GM23338 (cell line): ENCODE measurements around the gene REPS1. TPM values are rescaled to one million over a fixed set of nuclear protein-coding genes. Genes with fewer than 3 reads are reported as not detected.

Experiments
- ATAC-seq: fragments of 200-7000 bp; cut with Tn5 transposase; 3 replicates; pipeline ENCODE4 v1.9.1; 2020
- DNase-seq: peaks from one replicate; pipeline ENCODE4 v3.0.0-alpha.2; 2015; ENCODE audit warnings: low spot score
- H2AFZ ChIP-seq: fragments of 200-600 bp; sonication (generic); 2 replicates; pipeline ENCODE4 v1.8.0; 2016; ENCODE audit warnings: antibody characterized with exemption, mild to moderate bottlenecking, moderate library complexity
- H3F3A ChIP-seq: fragments of 200-600 bp; sonication (generic); replicated peaks from 2 replicates; pipeline ENCODE4 v1.8.0; 2017; ENCODE audit warnings: antibody characterized with exemption, mixed run types, low read depth
- H3K27ac ChIP-seq: fragments of 200-600 bp; sonication (generic); 2 replicates; pipeline ENCODE4 v1.6.1; 2016; ENCODE audit warnings: low read depth
- H3K27me3 ChIP-seq: fragments of 200-600 bp; sonication (generic); 2 replicates; pipeline ENCODE4 v1.8.0; 2016; ENCODE audit warnings: mild to moderate bottlenecking, mixed run types, moderate library complexity; ENCODE audit not compliant: insufficient read depth
- H3K36me3 ChIP-seq: fragments of 200-600 bp; sonication (generic); 2 replicates; pipeline ENCODE4 v1.8.0; 2016; ENCODE audit warnings: mild to moderate bottlenecking; ENCODE audit not compliant: insufficient read depth
- H3K4me1 ChIP-seq: fragments of 200-600 bp; sonication (generic); 2 replicates; pipeline ENCODE4 v1.8.0; 2016; ENCODE audit warnings: mild to moderate bottlenecking, moderate library complexity; ENCODE audit not compliant: insufficient read depth
- H3K4me2 ChIP-seq: fragments of 200-600 bp; sonication (generic); 2 replicates; pipeline ENCODE4 v1.7.1; 2017; ENCODE audit warnings: mixed run types
- H3K4me3 ChIP-seq: fragments of 200-600 bp; sonication (generic); 2 replicates; pipeline ENCODE4 v1.6.1; 2016; ENCODE audit warnings: mixed run types
- H3K79me2 ChIP-seq: fragments of 200-600 bp; sonication (generic); replicated peaks from 2 replicates; pipeline ENCODE4 v1.8.0; 2017; ENCODE audit warnings: mild to moderate bottlenecking; ENCODE audit not compliant: insufficient read depth
- H3K9me2 ChIP-seq: fragments of 200-600 bp; sonication (generic); 2 replicates; pipeline ENCODE4 v1.8.0; 2017; ENCODE audit not compliant: insufficient read depth
- H4K20me1 ChIP-seq: fragments of 200-600 bp; sonication (generic); replicated peaks from 2 replicates; pipeline ENCODE4 v1.8.0; 2017; ENCODE audit warnings: mild to moderate bottlenecking; ENCODE audit not compliant: insufficient read depth
- H3K27ac Mint-ChIP-seq: 2 replicates; pipeline ENCODE4 v1.8.0; 2020; ENCODE audit warnings: inconsistent platforms, mild to moderate bottlenecking, moderate library complexity, mixed read lengths
- H3K27me3 Mint-ChIP-seq: 3 replicates; pipeline ENCODE4 v1.8.0; 2022; ENCODE audit warnings: low read depth, mild to moderate bottlenecking, moderate library complexity, mixed read lengths, inconsistent platforms; ENCODE audit not compliant: insufficient read depth, poor library complexity
- H3K36me3 Mint-ChIP-seq: 3 replicates; pipeline ENCODE4 v1.8.0; 2021; ENCODE audit warnings: low read depth, mild to moderate bottlenecking, inconsistent platforms, moderate library complexity, mixed read lengths
- H3K4me1 Mint-ChIP-seq: 3 replicates; pipeline ENCODE4 v1.8.0; 2020; ENCODE audit warnings: mild to moderate bottlenecking, inconsistent platforms, mixed read lengths
- H3K4me3 Mint-ChIP-seq: 3 replicates; pipeline ENCODE4 v1.8.0; 2021; ENCODE audit warnings: moderate library complexity, mild to moderate bottlenecking, inconsistent platforms, mixed read lengths
- H3K9me3 Mint-ChIP-seq: 3 replicates; pipeline ENCODE4 v1.8.0; 2020; ENCODE audit warnings: moderate library complexity, mild to moderate bottlenecking, inconsistent platforms, mixed read lengths
- CREB1 ChIP-seq: fragments of 250-450 bp; sonication (Bioruptor Pico); IDR thresholded peaks from 2 replicates; pipeline ENCODE4 v1.5.0; 2020; ENCODE audit warnings: low read depth, mild to moderate bottlenecking, moderate library complexity
- EZH2 ChIP-seq: fragments of 200-600 bp; sonication (generic); IDR thresholded peaks from one replicate; pipeline ENCODE4 v1.8.0; 2017; ENCODE audit warnings: antibody characterized with exemption, mild to moderate bottlenecking, low read depth; ENCODE audit not compliant: unreplicated experiment
- NANOG ChIP-seq: IDR thresholded peaks from 2 replicates; pipeline ENCODE4 v1.6.1; 2016; ENCODE audit warnings: antibody characterized with exemption, borderline replicate concordance
- ZNF331 ChIP-seq: fragments of 250-450 bp; sonication (Bioruptor Pico); IDR thresholded peaks from 2 replicates; pipeline ENCODE4 v1.5.0; 2020; ENCODE audit warnings: low read depth, mild to moderate bottlenecking, moderate library complexity
- polyA plus RNA-seq: library from polyadenylated mRNA; unstranded; fragments of >200 nt; fragmentation: Nextera tagmentation; extraction: Ambion mirVana; gene quantifications from 2 replicates; pipeline ENCODE4 v1.2.1, GENCODE V29; 2016
- total RNA-seq: library from RNA; depleted of rRNA; stranded (reverse); fragments of >200 nt; shearing (Covaris generic); gene quantifications from 2 replicates; pipeline ENCODE4 v1.2.3, GENCODE V29; 2014
- TF ChIP-seq, protein P1 (sequence below): IDR thresholded peaks from 2 replicates; pipeline ENCODE4 v1.6.1; 2016; ENCODE audit warnings: antibody characterized with exemption
- TF ChIP-seq, protein P2 (sequence below): fragments of 250-450 bp; sonication (Bioruptor Pico); IDR thresholded peaks from 2 replicates; pipeline ENCODE4 v1.5.0; 2020; ENCODE audit warnings: mild to moderate bottlenecking, moderate library complexity

Gene REPS1
- total and polyA plus RNA-seq, 2 experiments from 2014 or later, result 46.0 to 65.7 TPM

DNA sequence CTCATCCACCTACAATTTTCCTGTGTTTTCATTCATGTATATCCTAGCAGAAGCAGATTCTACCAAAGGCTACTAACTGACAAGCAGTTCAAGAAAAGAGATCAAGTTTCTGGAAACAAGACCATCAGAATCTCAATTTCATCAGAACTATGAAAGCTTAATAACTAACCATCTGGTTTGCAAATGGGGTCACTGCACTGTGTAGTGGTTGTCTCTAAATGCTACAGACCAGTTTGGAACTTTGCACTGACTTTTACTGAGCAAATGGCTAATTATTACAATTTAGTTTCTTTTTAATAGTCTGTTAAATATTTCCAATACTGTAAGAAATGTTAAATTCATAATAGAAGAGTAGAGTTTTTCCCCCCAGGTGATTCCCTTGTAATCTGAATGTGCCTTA, 64.5 kb downstream of the REPS1 start:
- H3K9me3 Mint-ChIP-seq, result no peaks in the 10 kb centered on the region
- Histone ChIP-seq H3K27ac (no peak overlapping the region), H3F3A (no peaks in the 10 kb centered on the region), H2AFZ (no peak overlapping the region), H4K20me1 (no peaks in the 10 kb centered on the region), H3K4me3 (no peak overlapping the region), H3K9me2 (no peaks in the 10 kb centered on the region), H3K79me2 (no peaks in the 10 kb centered on the region), H3K27me3 (no peaks in the 10 kb centered on the region), H3K4me2 (no peak overlapping the region), H3K4me1 (peaks cover 7% of the 10 kb centered on the region), H3K36me3 (no peaks in the 10 kb centered on the region)
- ATAC-seq (no peak), DNase-seq (no peak)
- H3K27ac Mint-ChIP-seq, result no peak overlapping the region
- no peak overlapping the region for H3K4me3 Mint-ChIP-seq
- no peak for TF ChIP-seq NANOG
- TF ChIP-seq, protein P1, sequence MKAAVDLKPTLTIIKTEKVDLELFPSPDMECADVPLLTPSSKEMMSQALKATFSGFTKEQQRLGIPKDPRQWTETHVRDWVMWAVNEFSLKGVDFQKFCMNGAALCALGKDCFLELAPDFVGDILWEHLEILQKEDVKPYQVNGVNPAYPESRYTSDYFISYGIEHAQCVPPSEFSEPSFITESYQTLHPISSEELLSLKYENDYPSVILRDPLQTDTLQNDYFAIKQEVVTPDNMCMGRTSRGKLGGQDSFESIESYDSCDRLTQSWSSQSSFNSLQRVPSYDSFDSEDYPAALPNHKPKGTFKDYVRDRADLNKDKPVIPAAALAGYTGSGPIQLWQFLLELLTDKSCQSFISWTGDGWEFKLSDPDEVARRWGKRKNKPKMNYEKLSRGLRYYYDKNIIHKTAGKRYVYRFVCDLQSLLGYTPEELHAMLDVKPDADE, result no peak
- no peak for TF ChIP-seq EZH2
- TF ChIP-seq ZNF331, result no peak
- TF ChIP-seq, protein P2, sequence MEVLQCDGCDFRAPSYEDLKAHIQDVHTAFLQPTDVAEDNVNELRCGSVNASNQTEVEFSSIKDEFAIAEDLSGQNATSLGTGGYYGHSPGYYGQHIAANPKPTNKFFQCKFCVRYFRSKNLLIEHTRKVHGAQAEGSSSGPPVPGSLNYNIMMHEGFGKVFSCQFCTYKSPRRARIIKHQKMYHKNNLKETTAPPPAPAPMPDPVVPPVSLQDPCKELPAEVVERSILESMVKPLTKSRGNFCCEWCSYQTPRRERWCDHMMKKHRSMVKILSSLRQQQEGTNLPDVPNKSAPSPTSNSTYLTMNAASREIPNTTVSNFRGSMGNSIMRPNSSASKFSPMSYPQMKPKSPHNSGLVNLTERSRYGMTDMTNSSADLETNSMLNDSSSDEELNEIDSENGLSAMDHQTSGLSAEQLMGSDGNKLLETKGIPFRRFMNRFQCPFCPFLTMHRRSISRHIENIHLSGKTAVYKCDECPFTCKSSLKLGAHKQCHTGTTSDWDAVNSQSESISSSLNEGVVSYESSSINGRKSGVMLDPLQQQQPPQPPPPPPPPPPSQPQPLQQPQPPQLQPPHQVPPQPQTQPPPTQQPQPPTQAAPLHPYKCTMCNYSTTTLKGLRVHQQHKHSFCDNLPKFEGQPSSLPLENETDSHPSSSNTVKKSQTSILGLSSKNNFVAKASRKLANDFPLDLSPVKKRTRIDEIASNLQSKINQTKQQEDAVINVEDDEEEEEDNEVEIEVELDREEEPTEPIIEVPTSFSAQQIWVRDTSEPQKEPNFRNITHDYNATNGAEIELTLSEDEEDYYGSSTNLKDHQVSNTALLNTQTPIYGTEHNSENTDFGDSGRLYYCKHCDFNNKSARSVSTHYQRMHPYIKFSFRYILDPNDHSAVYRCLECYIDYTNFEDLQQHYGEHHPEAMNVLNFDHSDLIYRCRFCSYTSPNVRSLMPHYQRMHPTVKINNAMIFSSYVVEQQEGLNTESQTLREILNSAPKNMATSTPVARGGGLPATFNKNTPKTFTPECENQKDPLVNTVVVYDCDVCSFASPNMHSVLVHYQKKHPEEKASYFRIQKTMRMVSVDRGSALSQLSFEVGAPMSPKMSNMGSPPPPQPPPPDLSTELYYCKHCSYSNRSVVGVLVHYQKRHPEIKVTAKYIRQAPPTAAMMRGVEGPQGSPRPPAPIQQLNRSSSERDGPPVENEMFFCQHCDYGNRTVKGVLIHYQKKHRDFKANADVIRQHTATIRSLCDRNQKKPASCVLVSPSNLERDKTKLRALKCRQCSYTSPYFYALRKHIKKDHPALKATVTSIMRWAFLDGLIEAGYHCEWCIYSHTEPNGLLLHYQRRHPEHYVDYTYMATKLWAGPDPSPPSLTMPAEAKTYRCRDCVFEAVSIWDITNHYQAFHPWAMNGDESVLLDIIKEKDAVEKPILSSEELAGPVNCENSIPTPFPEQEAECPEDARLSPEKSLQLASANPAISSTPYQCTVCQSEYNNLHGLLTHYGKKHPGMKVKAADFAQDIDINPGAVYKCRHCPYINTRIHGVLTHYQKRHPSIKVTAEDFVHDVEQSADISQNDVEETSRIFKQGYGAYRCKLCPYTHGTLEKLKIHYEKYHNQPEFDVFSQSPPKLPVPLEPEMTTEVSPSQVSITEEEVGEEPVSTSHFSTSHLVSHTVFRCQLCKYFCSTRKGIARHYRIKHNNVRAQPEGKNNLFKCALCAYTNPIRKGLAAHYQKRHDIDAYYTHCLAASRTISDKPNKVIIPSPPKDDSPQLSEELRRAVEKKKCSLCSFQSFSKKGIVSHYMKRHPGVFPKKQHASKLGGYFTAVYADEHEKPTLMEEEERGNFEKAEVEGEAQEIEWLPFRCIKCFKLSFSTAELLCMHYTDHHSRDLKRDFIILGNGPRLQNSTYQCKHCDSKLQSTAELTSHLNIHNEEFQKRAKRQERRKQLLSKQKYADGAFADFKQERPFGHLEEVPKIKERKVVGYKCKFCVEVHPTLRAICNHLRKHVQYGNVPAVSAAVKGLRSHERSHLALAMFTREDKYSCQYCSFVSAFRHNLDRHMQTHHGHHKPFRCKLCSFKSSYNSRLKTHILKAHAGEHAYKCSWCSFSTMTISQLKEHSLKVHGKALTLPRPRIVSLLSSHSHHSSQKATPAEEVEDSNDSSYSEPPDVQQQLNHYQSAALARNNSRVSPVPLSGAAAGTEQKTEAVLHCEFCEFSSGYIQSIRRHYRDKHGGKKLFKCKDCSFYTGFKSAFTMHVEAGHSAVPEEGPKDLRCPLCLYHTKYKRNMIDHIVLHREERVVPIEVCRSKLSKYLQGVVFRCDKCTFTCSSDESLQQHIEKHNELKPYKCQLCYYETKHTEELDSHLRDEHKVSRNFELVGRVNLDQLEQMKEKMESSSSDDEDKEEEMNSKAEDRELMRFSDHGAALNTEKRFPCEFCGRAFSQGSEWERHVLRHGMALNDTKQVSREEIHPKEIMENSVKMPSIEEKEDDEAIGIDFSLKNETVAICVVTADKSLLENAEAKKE (CRISPR knock-in tag), result no peak
- TF ChIP-seq CREB1, result no peak
- H3K27me3 Mint-ChIP-seq, result no peaks in the 10 kb centered on the region
- H3K4me1 Mint-ChIP-seq, result peaks cover 13% of the 10 kb centered on the region
- peaks cover 18% of the 10 kb centered on the region for H3K36me3 Mint-ChIP-seq

DNA sequence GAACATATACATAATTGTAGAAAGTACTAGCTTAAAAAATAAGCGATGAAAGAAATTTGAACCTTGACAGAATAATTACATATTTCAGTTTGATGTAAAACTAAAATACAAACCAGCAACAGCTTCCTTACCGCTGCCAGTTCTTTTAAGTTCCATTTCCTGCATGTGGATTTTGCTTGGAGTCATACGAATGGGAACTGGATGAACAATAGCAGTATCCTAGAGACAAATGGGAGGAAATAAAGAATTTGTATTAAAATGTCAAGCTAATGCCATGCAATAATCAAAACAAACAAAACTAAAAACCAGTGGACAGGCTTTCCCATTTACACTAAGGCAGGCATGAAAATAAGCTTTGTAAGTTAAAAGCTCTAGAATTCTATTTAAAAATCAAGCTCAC, 67.1 kb downstream of the REPS1 start:
- H3K4me3 ChIP-seq, result no peak overlapping the region
- no peak overlapping the region for H3K27ac Mint-ChIP-seq
- TF ChIP-seq, protein P2 (CRISPR knock-in tag), result no peak
- no peak for TF ChIP-seq EZH2

More for the DNA sequence above, 67.1 kb downstream of the REPS1 start:
- no peaks in the 10 kb centered on the region for H3K9me3 Mint-ChIP-seq
- no peak for ATAC-seq
- H2AFZ ChIP-seq, result no peak overlapping the region
- H3F3A ChIP-seq, result no peaks in the 10 kb centered on the region
- no peaks in the 10 kb centered on the region for H3K4me1 ChIP-seq
- H3K36me3 Mint-ChIP-seq, result peaks cover 21% of the 10 kb centered on the region
- H3K4me1 Mint-ChIP-seq, result peaks cover 4% of the 10 kb centered on the region; the same call in 1 of the 3 replicates
- H3K27me3 Mint-ChIP-seq, result no peaks in the 10 kb centered on the region
- no peaks in the 10 kb centered on the region for H3K9me2 ChIP-seq
- H3K4me3 Mint-ChIP-seq, result no peak overlapping the region
- no peak overlapping the region for H3K27ac ChIP-seq
- no peak for DNase-seq
- H3K36me3 ChIP-seq, result no peaks in the 10 kb centered on the region
- no peaks in the 10 kb centered on the region for H3K27me3 ChIP-seq
- H4K20me1 ChIP-seq, result no peaks in the 10 kb centered on the region
- no peak overlapping the region for H3K4me2 ChIP-seq
- no peaks in the 10 kb centered on the region for H3K79me2 ChIP-seq
